Thyroid gland (tissue), 4 donors: Measurements from ENCODE around the gene TMEM271.

Experiments used
- POLR2A ChIP-seq, 2 donors: fragments of 450-650 bp; IDR thresholded peaks; one replicate each; pipeline ENCODE4 v1.6.1; 2017; ENCODE audit warnings: antibody characterized with exemption in 2 of 2, mild to moderate bottlenecking in 2 of 2, moderate library complexity in 1 of 2
- TF ChIP-seq, protein P1 (sequence below), 6 experiments: fragments of 200-600 bp in 3 of 6; fragments of 450-650 bp in 3 of 6; sonication (generic) in 3 of 6; IDR thresholded peaks; one replicate each; pipeline ENCODE4 v1.5.1; 2016 to 2019; ENCODE audit warnings: antibody characterized with exemption in 6 of 6, mild to moderate bottlenecking in 2 of 6, inconsistent platforms in 1 of 6, moderate library complexity in 1 of 6

DNA sequence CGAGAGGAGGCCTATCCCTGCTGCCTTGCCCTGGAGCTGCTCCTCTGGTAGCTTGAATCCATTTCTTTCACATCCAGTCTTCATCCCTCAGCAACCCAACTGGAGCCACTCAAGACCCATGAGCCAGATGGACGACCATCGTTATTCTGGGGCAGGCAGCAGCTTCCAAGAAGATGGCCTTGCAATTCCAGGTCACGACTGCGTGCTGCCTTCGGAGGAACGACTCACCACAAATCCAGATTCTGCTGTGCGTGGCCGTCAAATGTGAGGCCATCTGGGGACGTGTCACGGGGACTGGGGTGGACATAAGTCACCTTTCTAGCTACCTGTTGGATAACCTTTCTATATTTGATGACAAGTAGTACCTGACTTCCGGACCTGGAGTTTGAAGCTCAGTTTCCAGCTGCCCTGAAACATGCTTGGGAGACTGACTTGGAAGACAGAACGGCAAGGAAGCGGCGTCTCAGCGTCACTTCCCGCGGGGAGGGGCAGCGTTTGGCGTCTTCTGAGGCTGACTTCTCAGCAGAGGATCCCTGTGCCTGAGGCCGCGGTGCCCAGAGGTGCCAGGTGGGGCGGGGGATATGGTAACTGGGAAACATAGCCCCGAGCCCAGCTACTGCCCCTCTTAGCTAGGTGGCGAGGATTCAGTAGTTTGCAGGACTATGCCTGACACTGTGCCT, 11.7 kb upstream of the TMEM271 start:
- TF ChIP-seq, protein P1, sequence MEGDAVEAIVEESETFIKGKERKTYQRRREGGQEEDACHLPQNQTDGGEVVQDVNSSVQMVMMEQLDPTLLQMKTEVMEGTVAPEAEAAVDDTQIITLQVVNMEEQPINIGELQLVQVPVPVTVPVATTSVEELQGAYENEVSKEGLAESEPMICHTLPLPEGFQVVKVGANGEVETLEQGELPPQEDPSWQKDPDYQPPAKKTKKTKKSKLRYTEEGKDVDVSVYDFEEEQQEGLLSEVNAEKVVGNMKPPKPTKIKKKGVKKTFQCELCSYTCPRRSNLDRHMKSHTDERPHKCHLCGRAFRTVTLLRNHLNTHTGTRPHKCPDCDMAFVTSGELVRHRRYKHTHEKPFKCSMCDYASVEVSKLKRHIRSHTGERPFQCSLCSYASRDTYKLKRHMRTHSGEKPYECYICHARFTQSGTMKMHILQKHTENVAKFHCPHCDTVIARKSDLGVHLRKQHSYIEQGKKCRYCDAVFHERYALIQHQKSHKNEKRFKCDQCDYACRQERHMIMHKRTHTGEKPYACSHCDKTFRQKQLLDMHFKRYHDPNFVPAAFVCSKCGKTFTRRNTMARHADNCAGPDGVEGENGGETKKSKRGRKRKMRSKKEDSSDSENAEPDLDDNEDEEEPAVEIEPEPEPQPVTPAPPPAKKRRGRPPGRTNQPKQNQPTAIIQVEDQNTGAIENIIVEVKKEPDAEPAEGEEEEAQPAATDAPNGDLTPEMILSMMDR (IDR thresholded peaks at IDR 0.05), result no peak
- TF ChIP-seq POLR2A (IDR thresholded peaks at IDR 0.05), result no peak
